ENCODE results near the gene SHROOM3. TPM values are rescaled to one million over a fixed set of nuclear protein-coding genes. Genes with fewer than 3 reads are reported as not detected.

Gene SHROOM3
- total and polyA plus RNA-seq, 2 of the 13 experiments (the other 11 are each of a cell fraction or from before 2014, with no cell fraction given), result 0.01 TPM; not detected in 1

GRCh38 chr4:76830612-76830963, 395.6 kb downstream of the SHROOM3 start (continued):
- TF ChIP-seq ZBTB34 (CRISPR knock-in tag; IDR thresholded peaks at IDR 0.05), result no peak

- ATAC-seq (peak; percentile 91), FAIRE-seq (peak; percentile 99), DNase-seq (ENCODE audit: low spot score) (peak; percentile 94)
- BruUV-seq (replicated peaks), result TSS peak; percentile 96
- intact Hi-C loops (cut with micrococcal nuclease; ENCODE audit: unreplicated experiment), result loop anchor here (2.0 kb wide), 2 partner anchors 68 to 118 kb away; partner anchors contain the start of genes SEPTIN11 and SOWAHB
- Histone ChIP-seq H4K20me1 (ENCODE audit: insufficient read depth, low read length) (no peaks in the 10 kb centered on the region), H3K9me3 (ENCODE audit: low read length) (no peaks in the 10 kb centered on the region), H3K36me3 (replicated peaks in 1 of 2; ENCODE audit: control insufficient read depth in 1 of 2, insufficient read depth in 2 of 2, low read length in 2 of 2) (no peaks in the 10 kb centered on the region), H3K79me2 (ENCODE audit: insufficient read depth, low read length) (peaks cover 9% of the 10 kb centered on the region), H3K4me2 (ENCODE audit: low read depth, low read length) (peak overlapping the region; percentile 97), H3K9ac (ENCODE audit: insufficient read depth, low read depth, low read length) (peak overlapping the region; percentile 89), H2AFZ (ENCODE audit: low read length) (no peak overlapping the region), H3K4me3 (replicated peaks in 1 of 3; ENCODE audit: insufficient read depth in 1 of 3, low read depth in 2 of 3, low read length in 3 of 3) (peak overlapping the region; percentile 77 to 81 (median 80)), H3K27ac (ENCODE audit: extremely low read length, insufficient read depth, low read length) (peak overlapping the region; percentile 92), H3K4me1 (ENCODE audit: insufficient read depth, low read length) (peaks cover 21% of the 10 kb centered on the region), H3K27me3 (ENCODE audit: control insufficient read depth in 1 of 2, insufficient read depth in 2 of 2, low read length in 2 of 2) (no peaks in the 10 kb centered on the region; a peak in 1 of 5 replicates)
- WGBS (ENCODE audit: low lambda C conversion rate), result under 1% methylated on average over 11 of the region's 11 CpGs
- POLR2A ChIA-PET, result interaction anchor here (0.8 to 2.9 kb wide), 8 partner anchors 9 to 155 kb away, joined by 3 to 12 read pairs (median 4); partner anchors contain the start of gene SEPTIN11
- in situ Hi-C loops (cut with HindIII; ENCODE audit: extremely low pct_ligation_motif_present, low pct_unique_long_range_greater_than_20kb), result no loop called here
- CTCF ChIA-PET (ENCODE audit: low intra/inter-chr PET ratio, low total read pairs), result no interaction called here
- no peak for TF ChIP-seq RARG (CRISPR knock-in tag; IDR thresholded peaks at IDR 0.05; ENCODE audit: low read depth)
- peak; percentile 14; the same call in 1 of the 2 replicates for TF ChIP-seq PATZ1 (CRISPR knock-in tag; IDR thresholded peaks at IDR 0.05)
- TF ChIP-seq ZNF564 (CRISPR knock-in tag; IDR thresholded peaks at IDR 0.05), result peak; percentile 86; the same call in 1 of the 2 replicates
- peak; percentile 84; the same call in 1 of the 2 replicates for TF ChIP-seq GLI4 (CRISPR knock-in tag; IDR thresholded peaks at IDR 0.05; ENCODE audit: borderline replicate concordance)
- TF ChIP-seq REST (IDR thresholded peaks at IDR 0.05; ENCODE audit: borderline replicate concordance in 1 of 2, low read depth in 1 of 2, low read length in 2 of 2), result peak in 1 of 2 experiments; percentile 60; a peak in 1 of 4 replicates
- no peak for TF ChIP-seq ZNF576 (CRISPR knock-in tag; IDR thresholded peaks at IDR 0.05)
- no peak for TF ChIP-seq SMYD3 (CRISPR knock-in tag; IDR thresholded peaks at IDR 0.05)
- peak; percentile 46; the same call in 1 of the 2 replicates for TF ChIP-seq ZMYM2 (CRISPR knock-in tag; IDR thresholded peaks at IDR 0.05)
- TF ChIP-seq JARID2 (CRISPR knock-in tag; IDR thresholded peaks at IDR 0.05; ENCODE audit: insufficient replicate concordance), result peak; percentile 44
- no peak for TF ChIP-seq ZNF484 (CRISPR knock-in tag; IDR thresholded peaks at IDR 0.05; ENCODE audit: borderline replicate concordance, low read depth)
- TF ChIP-seq ZKSCAN5 (CRISPR knock-in tag; IDR thresholded peaks at IDR 0.05), result no peak
- peak; percentile 87 for TF ChIP-seq RXRA (CRISPR knock-in tag; IDR thresholded peaks at IDR 0.05)
- TF ChIP-seq SCMH1 (CRISPR knock-in tag; IDR thresholded peaks at IDR 0.05; ENCODE audit: borderline replicate concordance), result no peak
These were observed 396.1 kb downstream of the SHROOM3 start for GRCh38 chr4:76830964-76831703.

Data from HepG2 (cell line).